PFSK-1 (cell line): Measurements from ENCODE around the gene CACUL1.

Source experiments
- FOXP2 ChIP-seq: optimal IDR thresholded peaks from 2 replicates; pipeline ENCODE3; 2011; ENCODE audit warnings: borderline replicate concordance, control low read depth, inconsistent platforms; ENCODE audit not compliant: insufficient read depth; ENCODE audit errors: extremely low read length, extremely low read depth
- POLR2AphosphoS5 ChIP-seq: IDR thresholded peaks from 2 replicates; pipeline ENCODE4 v1.6.1; 2012; ENCODE audit warnings: low read depth, mild to moderate bottlenecking, control low read depth, low read length, moderate library complexity
- SIN3A ChIP-seq: IDR thresholded peaks from 2 replicates; pipeline ENCODE4 v1.6.1; 2012; ENCODE audit warnings: mild to moderate bottlenecking, low read length, moderate library complexity, borderline replicate concordance; ENCODE audit not compliant: insufficient read depth
- TAF1 ChIP-seq: IDR thresholded peaks from 2 replicates; pipeline ENCODE4 v1.6.1; 2012; ENCODE audit warnings: low read length, control low read depth, borderline replicate concordance; ENCODE audit not compliant: insufficient read depth
- TF ChIP-seq, protein P1 (sequence below), 2 experiments: IDR thresholded peaks; 2 replicates each; pipeline versions ENCODE4 v1.6.1 to v1.8.0; 2011 to 2012; ENCODE audit warnings: low read depth in 2 of 2, low read length in 2 of 2, control low read depth in 1 of 2, inconsistent platforms in 1 of 2, mild to moderate bottlenecking in 1 of 2, moderate library complexity in 1 of 2; ENCODE audit not compliant: insufficient read depth in 1 of 2

Gene CACUL1

DNA sequence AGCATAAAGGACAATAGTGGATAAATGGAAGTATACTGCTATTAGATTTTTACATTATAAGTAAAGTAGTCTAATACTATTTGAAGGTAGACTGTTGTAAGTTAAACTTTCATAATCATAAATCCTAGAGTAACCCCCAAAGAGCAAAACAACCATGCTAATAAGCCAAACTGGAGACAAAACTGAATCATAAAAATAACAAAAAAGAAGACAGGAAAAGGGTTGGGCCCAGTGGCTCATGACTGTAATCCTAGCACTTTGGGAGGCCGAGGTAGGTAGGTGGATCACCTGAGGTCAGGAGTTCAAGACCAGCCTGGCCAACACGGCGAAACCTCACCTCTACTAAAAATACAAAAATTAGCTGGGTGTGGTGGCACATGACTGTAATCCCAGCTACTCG is 9.7 kb downstream of the CACUL1 start:
- no peak for TF ChIP-seq POLR2AphosphoS5
- TF ChIP-seq FOXP2 = no peak
- TF ChIP-seq SIN3A = no peak
- TF ChIP-seq, protein P1, sequence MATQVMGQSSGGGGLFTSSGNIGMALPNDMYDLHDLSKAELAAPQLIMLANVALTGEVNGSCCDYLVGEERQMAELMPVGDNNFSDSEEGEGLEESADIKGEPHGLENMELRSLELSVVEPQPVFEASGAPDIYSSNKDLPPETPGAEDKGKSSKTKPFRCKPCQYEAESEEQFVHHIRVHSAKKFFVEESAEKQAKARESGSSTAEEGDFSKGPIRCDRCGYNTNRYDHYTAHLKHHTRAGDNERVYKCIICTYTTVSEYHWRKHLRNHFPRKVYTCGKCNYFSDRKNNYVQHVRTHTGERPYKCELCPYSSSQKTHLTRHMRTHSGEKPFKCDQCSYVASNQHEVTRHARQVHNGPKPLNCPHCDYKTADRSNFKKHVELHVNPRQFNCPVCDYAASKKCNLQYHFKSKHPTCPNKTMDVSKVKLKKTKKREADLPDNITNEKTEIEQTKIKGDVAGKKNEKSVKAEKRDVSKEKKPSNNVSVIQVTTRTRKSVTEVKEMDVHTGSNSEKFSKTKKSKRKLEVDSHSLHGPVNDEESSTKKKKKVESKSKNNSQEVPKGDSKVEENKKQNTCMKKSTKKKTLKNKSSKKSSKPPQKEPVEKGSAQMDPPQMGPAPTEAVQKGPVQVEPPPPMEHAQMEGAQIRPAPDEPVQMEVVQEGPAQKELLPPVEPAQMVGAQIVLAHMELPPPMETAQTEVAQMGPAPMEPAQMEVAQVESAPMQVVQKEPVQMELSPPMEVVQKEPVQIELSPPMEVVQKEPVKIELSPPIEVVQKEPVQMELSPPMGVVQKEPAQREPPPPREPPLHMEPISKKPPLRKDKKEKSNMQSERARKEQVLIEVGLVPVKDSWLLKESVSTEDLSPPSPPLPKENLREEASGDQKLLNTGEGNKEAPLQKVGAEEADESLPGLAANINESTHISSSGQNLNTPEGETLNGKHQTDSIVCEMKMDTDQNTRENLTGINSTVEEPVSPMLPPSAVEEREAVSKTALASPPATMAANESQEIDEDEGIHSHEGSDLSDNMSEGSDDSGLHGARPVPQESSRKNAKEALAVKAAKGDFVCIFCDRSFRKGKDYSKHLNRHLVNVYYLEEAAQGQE (IDR thresholded peaks at IDR 0.05; ENCODE audit: insufficient read depth in 1 of 2, low read depth in 2 of 2, low read length in 2 of 2) = no peak
- TF ChIP-seq TAF1 = no peak

DNA sequence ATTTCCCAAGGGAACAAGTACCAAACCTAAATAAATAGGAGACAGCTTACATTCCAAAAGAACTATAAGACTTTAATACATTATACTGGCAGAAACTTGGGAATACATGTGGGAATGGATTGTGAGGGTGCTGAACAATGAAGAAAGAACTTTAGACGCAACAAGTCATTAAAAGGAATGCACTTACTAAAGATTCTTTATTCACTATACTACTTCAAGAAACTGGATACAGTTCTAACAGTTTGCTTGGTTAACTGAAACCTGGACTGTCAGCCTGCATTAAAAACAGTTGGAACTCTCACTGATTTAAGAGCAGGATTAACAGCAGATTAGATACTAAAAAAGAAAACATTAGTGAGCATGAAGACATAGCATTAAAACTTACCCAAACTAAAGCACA is 12.0 kb downstream of the CACUL1 start:
- TF ChIP-seq, protein P1 (IDR thresholded peaks at IDR 0.05; ENCODE audit: insufficient read depth in 1 of 2, low read depth in 2 of 2, low read length in 2 of 2) = no peak
- no peak for TF ChIP-seq TAF1

DNA sequence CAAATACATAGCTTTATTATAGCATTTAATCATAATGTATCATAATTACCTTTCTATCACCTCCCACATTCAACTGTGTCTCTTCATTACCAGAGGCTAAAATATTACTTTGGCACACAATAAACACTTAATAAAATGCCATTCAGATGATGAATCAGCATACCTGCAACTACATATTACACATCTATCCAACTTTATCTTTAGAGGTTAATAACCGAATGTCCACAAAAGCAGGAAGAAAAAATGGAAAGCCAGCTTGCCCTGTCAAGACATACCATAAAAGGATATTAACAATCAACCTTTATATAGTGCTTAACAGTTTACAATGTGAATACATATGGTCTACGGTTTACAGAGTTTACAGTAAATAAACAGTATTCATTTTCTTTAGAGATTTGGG is 12.7 kb downstream of the CACUL1 start:
- TF ChIP-seq SIN3A = no peak
- TF ChIP-seq, protein P1 (IDR thresholded peaks at IDR 0.05; ENCODE audit: insufficient read depth in 1 of 2, low read depth in 2 of 2, low read length in 2 of 2) = no peak
- TF ChIP-seq FOXP2 = no peak
- TF ChIP-seq TAF1 = no peak
- TF ChIP-seq POLR2AphosphoS5 = no peak

DNA sequence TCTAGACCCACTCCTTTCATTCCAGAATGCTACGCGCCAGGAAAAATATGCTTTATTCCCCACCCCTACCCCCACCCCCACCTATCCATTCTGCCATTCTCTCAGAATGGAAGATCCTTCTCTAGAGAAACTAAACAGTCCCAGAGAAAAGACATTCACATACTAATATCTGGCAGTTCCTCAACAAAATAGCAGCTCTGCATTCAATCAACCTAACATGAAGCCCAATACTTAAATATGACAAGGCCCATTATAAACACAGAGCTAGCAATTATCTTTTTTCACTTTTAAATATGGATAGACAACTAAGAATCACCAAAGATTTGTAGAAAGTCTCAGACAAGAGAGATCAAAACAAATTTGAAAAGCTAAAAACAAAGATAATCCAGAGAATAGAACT is 16.4 kb downstream of the CACUL1 start:
- TF ChIP-seq TAF1 (no peak), POLR2AphosphoS5 (no peak), SIN3A (no peak), FOXP2 (no peak)
- TF ChIP-seq, protein P1 (IDR thresholded peaks at IDR 0.05; ENCODE audit: insufficient read depth in 1 of 2, low read depth in 2 of 2, low read length in 2 of 2) = no peak

DNA sequence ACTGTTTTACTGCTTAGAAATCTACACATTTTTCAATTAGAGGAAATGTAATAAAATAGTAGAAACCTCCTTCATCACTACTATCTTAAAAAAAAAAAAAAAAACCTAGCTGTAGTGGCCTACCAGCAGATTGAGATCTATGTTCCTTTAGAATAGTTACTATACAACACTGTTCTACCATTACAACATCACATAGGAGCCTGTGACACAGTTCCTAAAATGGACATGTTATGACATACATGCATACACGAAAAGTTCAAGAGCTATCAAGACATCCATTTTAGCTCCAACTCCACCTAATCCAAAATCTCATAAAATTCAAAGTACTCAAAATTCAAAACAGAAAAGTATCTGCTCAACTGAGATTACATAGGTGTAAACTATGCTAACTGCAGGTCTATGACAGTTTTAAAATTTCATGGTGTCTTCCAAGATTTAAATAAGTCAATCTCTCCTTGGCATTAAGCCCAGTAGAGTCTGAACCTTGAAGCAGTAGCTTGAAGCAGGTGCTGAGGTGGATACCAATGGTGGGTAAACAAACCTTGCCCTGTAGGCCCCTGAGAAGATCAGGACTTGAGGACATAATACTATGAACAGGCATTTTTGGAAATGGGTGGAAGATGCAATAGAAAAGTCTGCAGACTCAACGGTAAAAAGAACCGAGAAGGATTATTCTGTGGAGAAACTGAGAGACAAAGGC is 17.0 kb downstream of the CACUL1 start:
- TF ChIP-seq, protein P1 (IDR thresholded peaks at IDR 0.05; ENCODE audit: insufficient read depth in 1 of 2, low read depth in 2 of 2, low read length in 2 of 2) = no peak
- TF ChIP-seq SIN3A (no peak), POLR2AphosphoS5 (no peak), FOXP2 (no peak), TAF1 (no peak)
